Activated CD4-positive, alpha-beta T cell treated with anti-CD3 and anti-CD28 coated beads for 48 hours (primary cell): ENCODE measurements around the gene ISL1.

Source experiments
- DNase-seq: peaks from one replicate; pipeline ENCODE4 v3.0.0-alpha.2; 2020

ISL1 gene

GRCh38 chr5:51383131-51384121, at the start of gene ISL1:
TSS of gene ISL1 (plus strand) at chr5:51383448. CDS start at chr5:51383672, 224 bp downstream.
- peak; percentile 30 for DNase-seq

GRCh38 chr5:51336878-51337277, 46.4 kb upstream of the ISL1 start:
- no peak for DNase-seq

GRCh38 chr5:51345106-51345505, 38.1 kb upstream of the ISL1 start:
- DNase-seq = no peak

GRCh38 chr5:51347157-51347556, 36.1 kb upstream of the ISL1 start:
- no peak for DNase-seq

DNA sequence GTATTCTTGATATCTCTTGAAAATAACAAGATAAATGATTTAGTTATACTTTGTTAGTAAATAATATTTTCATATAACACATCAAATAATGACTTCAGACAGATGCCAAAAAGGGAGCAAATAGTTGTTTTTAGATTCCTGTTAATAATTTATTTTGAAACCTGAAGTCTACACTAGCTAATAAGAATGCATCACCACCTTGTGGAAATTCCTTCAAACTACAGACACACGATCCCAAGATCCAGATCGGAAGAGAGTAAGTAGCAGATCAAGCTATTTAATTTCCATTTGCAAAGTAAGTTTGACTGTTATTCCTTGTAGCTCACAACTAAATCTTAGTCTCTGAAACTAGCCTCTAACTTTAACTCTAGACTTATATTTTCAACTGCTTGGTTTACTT, 35.5 kb upstream of the ISL1 start:
- DNase-seq = no peak

GRCh38 chr5:51371052-51371451, 12.2 kb upstream of the ISL1 start:
- no peak for DNase-seq

- no peak for DNase-seq
Measured at GRCh38 chr5:51373880-51374523, 9.2 kb upstream of the ISL1 start.

DNA sequence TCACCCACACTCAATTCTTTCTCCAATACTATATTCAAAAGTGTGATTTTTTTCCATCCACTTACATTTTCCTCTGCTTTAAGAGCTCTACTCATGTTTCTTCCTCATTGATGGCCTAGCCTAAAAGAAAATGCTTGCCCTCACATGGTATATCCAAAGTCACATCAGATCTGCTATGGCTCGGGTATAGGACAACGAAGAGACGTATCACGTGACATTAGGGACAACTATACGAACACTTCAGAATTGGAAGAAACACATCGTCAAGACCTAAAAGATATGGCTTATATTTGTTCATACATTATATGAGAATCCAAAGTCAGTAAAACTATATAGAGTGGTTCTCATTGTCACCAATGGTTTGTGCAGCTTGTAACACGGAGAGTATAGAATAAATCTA, 8.2 kb upstream of the ISL1 start:
- no peak for DNase-seq

GRCh38 chr5:51376509-51376908, 6.7 kb upstream of the ISL1 start:
- no peak for DNase-seq

- DNase-seq = no peak
Measured at GRCh38 chr5:51377151-51378060, 5.8 kb upstream of the ISL1 start.

DNA sequence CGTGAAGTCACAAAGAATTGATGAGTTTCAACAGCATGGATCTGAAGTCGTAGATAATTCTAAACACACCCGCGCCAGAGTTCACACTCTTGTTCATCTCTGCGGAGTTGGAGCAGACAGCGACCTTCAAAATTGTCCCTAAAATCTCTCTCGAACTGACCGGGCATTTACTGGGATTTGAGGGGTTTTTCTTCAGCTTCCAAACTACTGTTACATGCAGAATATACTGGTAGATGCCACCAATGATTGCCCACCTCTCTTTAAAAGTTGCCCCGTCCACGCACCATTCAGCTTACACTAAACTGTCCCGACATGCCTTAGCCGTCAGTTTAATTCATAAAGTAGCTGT, 5.2 kb upstream of the ISL1 start:
- DNase-seq = no peak

- no peak for DNase-seq
Measured at GRCh38 chr5:51378448-51379330, 4.6 kb upstream of the ISL1 start.

DNA sequence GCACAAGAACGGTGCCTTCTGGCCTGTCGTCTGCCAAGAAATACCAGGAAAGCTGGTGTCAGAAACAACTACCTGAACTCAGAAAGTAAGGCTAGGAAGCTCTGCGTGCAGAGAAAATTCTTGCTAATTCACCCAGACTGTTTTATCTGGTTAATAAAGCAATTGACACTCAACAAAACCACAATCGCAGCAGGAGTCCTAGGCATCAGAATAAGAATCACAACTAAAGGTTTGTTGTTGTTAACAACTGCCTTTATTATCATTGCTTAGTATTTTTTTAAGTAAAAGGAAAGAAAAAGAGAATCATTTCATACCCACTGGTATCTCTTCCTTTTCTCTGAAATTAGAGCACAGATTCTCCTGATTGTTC, 3.9 kb upstream of the ISL1 start:
- no peak for DNase-seq

- DNase-seq = no peak
Measured at GRCh38 chr5:51380603-51381207, 2.5 kb upstream of the ISL1 start.

DNA sequence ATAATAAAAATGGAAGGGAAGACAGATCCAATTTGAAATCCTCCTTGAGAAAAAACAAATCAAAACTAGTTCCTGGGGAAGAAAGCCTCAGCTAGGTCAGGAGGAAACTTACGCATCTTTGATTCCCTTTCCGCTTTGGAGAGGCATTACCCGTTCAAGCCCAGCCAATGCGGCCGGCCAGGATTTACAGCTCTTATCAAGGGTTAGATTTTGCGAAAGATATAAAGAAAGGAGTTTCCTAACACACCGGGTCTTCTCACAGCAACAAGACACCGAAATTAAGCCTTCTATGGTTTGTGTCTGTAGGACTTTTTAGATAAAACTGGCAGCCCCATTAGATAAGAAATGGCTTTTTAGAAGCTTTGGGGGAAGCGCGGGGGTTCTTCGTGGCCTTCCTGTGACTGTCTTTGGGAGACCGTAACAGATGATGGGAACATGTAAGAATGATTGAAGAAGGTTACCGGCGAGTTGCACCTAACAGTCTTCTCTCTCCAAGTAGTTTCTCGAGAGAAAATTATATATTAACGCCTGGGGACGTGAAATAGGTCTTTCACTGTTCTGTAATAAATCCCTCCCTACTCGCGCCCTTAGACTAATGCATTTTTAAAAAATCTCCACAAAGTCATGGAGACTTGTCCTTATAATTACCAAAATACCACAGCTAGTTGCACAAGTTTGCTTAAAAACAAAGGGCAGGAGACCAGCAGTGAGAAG, 1.3 kb upstream of the ISL1 start:
- DNase-seq = no peak

GRCh38 chr5:51382521-51383130, 622 bp upstream of the ISL1 start:
- no peak for DNase-seq

DNA sequence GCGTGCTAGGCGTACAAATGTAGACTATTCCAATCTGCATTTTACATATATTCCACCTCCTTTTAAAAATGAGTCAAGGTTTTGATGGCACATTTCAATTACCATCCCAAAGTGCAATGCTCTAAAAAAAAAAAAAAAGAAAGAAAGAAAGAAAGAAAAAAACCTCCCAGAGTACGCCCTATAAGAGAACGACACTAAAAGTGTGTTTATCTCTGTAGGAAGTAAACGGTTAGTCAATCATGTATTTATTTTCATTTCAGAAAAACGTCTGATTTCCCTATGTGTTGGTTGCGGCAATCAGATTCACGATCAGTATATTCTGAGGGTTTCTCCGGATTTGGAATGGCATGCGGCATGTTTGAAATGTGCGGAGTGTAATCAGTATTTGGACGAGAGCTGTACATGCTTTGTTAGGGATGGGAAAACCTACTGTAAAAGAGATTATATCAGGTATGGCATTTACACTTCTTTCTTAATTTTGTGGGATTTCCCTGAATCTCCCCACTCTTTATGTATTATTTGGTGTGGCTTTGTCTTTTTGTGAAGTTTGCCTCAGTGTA, 1.1 kb downstream of the ISL1 start:
- no peak for DNase-seq

DNA sequence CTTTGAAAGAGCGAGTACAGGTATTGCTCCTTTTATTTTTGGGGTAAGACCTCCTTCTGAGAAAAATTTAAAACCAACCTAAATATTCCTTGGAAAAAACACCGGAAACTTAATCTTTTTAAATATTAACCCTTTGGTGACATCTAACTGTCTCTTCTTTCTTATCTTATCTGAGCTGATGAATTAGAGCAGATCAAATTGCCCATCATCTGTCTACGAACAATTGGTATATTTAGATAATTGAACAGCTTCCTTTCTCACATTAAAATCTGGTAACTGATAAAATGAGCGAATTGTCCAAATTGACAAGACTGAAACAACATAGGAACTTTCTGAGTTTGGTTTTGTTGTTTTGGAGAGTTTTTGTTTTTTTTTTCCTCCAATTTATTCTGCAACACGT, 2.0 kb downstream of the ISL1 start:
- DNase-seq = no peak

DNA sequence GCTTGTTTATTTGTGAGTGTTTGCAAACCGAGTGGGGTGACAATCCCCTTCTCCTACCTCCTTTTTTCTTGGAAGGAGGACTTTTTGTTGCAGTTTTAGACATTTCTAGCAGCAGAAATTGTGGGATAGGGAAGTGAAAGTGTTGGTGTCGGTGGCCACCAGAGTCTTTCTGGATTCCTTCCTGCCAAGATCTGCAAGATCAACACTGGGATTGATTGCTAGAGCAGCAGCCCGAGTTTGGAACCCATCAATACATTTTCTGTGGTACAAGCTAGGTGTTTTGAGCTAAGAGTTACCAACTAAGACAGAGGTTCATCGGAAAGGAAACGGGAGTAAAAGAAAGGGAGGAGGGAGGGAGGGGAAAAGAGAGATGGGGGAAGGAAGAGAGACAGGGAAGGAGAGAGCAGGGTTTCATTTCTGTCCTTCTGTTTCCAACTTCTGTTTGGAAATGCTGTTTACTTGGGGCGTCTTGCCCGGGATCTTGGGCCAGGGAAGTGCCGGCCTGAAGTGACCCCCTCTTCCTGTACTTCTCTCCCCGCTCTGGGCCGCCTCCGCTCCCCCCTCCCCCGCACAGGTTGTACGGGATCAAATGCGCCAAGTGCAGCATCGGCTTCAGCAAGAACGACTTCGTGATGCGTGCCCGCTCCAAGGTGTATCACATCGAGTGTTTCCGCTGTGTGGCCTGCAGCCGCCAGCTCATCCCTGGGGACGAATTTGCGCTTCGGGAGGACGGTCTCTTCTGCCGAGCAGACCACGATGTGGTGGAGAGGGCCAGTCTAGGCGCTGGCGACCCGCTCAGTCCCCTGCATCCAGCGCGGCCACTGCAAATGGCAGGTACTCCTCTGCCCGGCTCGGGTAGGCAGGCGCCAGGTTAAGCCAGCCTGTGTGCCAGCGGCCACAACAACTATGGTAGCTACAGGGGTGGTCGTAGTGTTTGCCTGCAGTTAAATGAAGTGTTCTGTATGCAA, 4.0 kb downstream of the ISL1 start:
- DNase-seq = no peak
